Measurements from ENCODE around the gene MUS81.
A peak's percentile ranks its signal among the peaks of the same experiment; 100 is the strongest.
"Not testable (repeated sequence)": the region's sequence is repeated elsewhere in the genome, so short reads cannot be mapped to it uniquely, and the experiment has no call there.

MUS81 gene

GRCh38 chr11:65848693-65849092 lies 11.5 kb upstream of the MUS81 start:
- DNase-seq, result not testable (repeated sequence)

- no peak for DNase-seq
Observed at GRCh38 chr11:65849366-65849765, 10.9 kb upstream of the MUS81 start.

GRCh38 chr11:65849771-65850216 lies 10.4 kb upstream of the MUS81 start:
- DNase-seq, result no peak

GRCh38 chr11:65850217-65851082 lies 9.8 kb upstream of the MUS81 start:
- no peak for DNase-seq

- DNase-seq, result no peak
Observed at GRCh38 chr11:65851083-65851579, 9.1 kb upstream of the MUS81 start.

GRCh38 chr11:65851811-65852507 lies 8.3 kb upstream of the MUS81 start:
- DNase-seq, result no peak

GRCh38 chr11:65852508-65853245 lies 7.6 kb upstream of the MUS81 start:
- no peak for DNase-seq

- DNase-seq, result no peak
Observed at GRCh38 chr11:65853246-65853979, 6.8 kb upstream of the MUS81 start.

GRCh38 chr11:65854161-65854592 lies 6.1 kb upstream of the MUS81 start:
- DNase-seq, result no peak

- no peak for DNase-seq
Observed at GRCh38 chr11:65854852-65855837, 5.1 kb upstream of the MUS81 start.

GRCh38 chr11:65855927-65856363 lies 4.3 kb upstream of the MUS81 start:
- DNase-seq, result no peak

GRCh38 chr11:65856689-65857499 lies 3.3 kb upstream of the MUS81 start:
- peak; percentile 82 for DNase-seq

- DNase-seq, result peak; percentile 64
Observed at GRCh38 chr11:65857500-65857852, 2.8 kb upstream of the MUS81 start.

GRCh38 chr11:65857853-65858680 lies 2.2 kb upstream of the MUS81 start, which contains the start of gene CFL1:
Gene CFL1, minus strand, starts transcription at chr11:65858180. Its CDS starts 81 bp downstream, at chr11:65858099.
- peak; percentile 98 for DNase-seq

GRCh38 chr11:65858681-65859087 lies 1.5 kb upstream of the MUS81 start:
- DNase-seq, result no peak

- DNase-seq, result peak; percentile 99
Observed at GRCh38 chr11:65859095-65859811, 980 bp upstream of the MUS81 start.

GRCh38 chr11:65859812-65860277 lies 388 bp upstream of the MUS81 start:
- DNase-seq, result no peak

- no peak for DNase-seq
Observed at GRCh38 chr11:65861165-65861505, 902 bp downstream of the MUS81 start.

Data from stimulated activated CD4-positive, alpha-beta T cell treated with anti-CD3 and anti-CD28 coated beads, Interleukin-1b, Interleukin-23, amount 100 ng/mL, for 48 hours (primary cell).